Suprapubic skin (tissue), 4 donors: ENCODE data around the gene PRR16. TPM values are rescaled to one million over a fixed set of nuclear protein-coding genes. Genes with fewer than 3 reads are reported as not detected.

Source experiments
- DNase-seq, 2 donors: peaks; one replicate each; pipeline ENCODE4 v3.0.0-alpha.2; 2019; ENCODE audit warnings: low spot score in 2 of 2
- H3K27ac ChIP-seq: fragments of 200-600 bp; sonication (generic); one replicate; pipeline ENCODE4 v1.5.1; 2019
- H3K27me3 ChIP-seq: fragments of 200-600 bp; sonication (generic); one replicate; pipeline ENCODE4 v1.5.1; 2019
- H3K36me3 ChIP-seq: fragments of 200-600 bp; sonication (generic); one replicate; pipeline ENCODE4 v1.5.1; 2019
- H3K4me1 ChIP-seq: fragments of 200-600 bp; sonication (generic); one replicate; pipeline ENCODE4 v1.5.1; 2019
- H3K4me3 ChIP-seq: fragments of 200-600 bp; sonication (generic); one replicate; pipeline ENCODE4 v1.5.1; 2019; ENCODE audit warnings: mild to moderate bottlenecking
- H3K9me3 ChIP-seq: fragments of 200-600 bp; sonication (generic); one replicate; pipeline ENCODE4 v1.5.1; 2019
- EP300 ChIP-seq: sonication (generic); formaldehyde crosslinking; IDR thresholded peaks from one replicate; pipeline ENCODE4 v1.6.1; 2017; ENCODE audit warnings: antibody characterized with exemption
- POLR2A ChIP-seq, 2 donors: fragments of 450-650 bp; IDR thresholded peaks; one replicate each; pipeline ENCODE4 v1.6.1; 2017; ENCODE audit warnings: antibody characterized with exemption in 2 of 2, mild to moderate bottlenecking in 2 of 2, moderate library complexity in 2 of 2
- POLR2AphosphoS5 ChIP-seq, 3 donors: sonication (generic); formaldehyde crosslinking; IDR thresholded peaks; one replicate each; pipeline ENCODE4 v1.6.1; 2017; ENCODE audit warnings: antibody characterized with exemption in 3 of 3
- WGBS: methylation state at CpG from one replicate; pipeline ENCODE4 v1.1.5; 2018; 5-methylcytosine and 5-hydroxymethylcytosine counted together
- total RNA-seq, 4 donors: library from RNA; depleted of rRNA; stranded (reverse); fragments of >200 nt; gene quantifications; one replicate each; pipeline ENCODE4 v1.1.0, GENCODE V29; 2016
- TF ChIP-seq, protein P1 (sequence below), 2 donors: fragments of 200-600 bp in 1 of 2; fragments of 450-650 bp in 1 of 2; sonication (generic) in 1 of 2; IDR thresholded peaks; one replicate each; pipeline ENCODE4 v1.5.1; 2016 to 2019; ENCODE audit warnings: antibody characterized with exemption in 2 of 2, mild to moderate bottlenecking in 1 of 2, moderate library complexity in 1 of 2

The PRR16 gene
- total RNA-seq, 4 donors from 2014 or later, result 0.76 to 1.4 (median 1.0) TPM

DNA sequence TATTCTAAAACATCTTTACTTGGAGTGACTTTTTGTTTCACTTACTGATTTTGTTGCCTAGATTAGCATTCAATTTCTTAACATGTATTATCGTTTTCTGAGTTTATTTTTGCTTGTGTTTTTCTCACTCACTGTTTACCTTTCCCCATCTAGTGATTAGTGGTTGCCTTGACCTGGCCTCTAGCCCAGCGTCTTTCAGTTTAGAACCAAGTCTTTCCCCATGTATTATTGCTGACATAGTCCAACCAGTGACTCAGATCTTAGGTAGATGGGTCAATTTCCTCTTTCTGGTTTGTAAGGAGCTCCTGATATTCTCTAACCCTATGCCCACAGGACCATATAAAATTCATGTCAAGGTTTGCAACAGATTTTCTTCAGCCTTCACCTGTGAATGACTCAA is 135.5 kb downstream of the PRR16 start:
- H3K4me3 ChIP-seq, result no peak overlapping the region
- no peaks in the 10 kb centered on the region for H3K4me1 ChIP-seq
- DNase-seq, result no peak
- peaks cover 5% of the 10 kb centered on the region for H3K9me3 ChIP-seq
- H3K36me3 ChIP-seq, result no peaks in the 10 kb centered on the region
- no peaks in the 10 kb centered on the region for H3K27me3 ChIP-seq
- WGBS, result 60% methylated on average over 2 of the region's 2 CpGs
- no peak overlapping the region for H3K27ac ChIP-seq
- no peak for TF ChIP-seq POLR2A (IDR thresholded peaks at IDR 0.05)
- TF ChIP-seq EP300, result no peak
- TF ChIP-seq, protein P1, sequence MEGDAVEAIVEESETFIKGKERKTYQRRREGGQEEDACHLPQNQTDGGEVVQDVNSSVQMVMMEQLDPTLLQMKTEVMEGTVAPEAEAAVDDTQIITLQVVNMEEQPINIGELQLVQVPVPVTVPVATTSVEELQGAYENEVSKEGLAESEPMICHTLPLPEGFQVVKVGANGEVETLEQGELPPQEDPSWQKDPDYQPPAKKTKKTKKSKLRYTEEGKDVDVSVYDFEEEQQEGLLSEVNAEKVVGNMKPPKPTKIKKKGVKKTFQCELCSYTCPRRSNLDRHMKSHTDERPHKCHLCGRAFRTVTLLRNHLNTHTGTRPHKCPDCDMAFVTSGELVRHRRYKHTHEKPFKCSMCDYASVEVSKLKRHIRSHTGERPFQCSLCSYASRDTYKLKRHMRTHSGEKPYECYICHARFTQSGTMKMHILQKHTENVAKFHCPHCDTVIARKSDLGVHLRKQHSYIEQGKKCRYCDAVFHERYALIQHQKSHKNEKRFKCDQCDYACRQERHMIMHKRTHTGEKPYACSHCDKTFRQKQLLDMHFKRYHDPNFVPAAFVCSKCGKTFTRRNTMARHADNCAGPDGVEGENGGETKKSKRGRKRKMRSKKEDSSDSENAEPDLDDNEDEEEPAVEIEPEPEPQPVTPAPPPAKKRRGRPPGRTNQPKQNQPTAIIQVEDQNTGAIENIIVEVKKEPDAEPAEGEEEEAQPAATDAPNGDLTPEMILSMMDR (IDR thresholded peaks at IDR 0.05), result no peak
- TF ChIP-seq POLR2AphosphoS5 (IDR thresholded peaks at IDR 0.05), result no peak

DNA sequence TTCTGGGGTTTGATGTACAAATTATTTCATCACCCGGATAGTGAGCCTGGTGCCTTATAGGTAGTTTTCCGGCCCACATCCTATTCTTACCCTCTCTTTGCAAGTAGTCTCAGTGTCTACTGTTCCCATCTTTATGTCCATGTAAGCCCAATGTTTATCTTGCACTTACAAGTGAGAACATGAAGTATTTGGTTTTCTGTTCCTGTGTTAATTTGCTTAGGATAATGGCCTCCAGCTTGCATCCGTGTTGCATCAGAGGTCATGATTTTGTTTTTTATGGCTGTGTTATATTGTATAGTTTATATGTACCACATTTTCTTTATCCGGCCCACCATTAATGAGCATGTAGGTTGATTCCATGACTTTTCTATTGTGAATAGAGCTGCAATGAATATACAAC is 136.5 kb downstream of the PRR16 start:
- Histone ChIP-seq H3K36me3 (no peaks in the 10 kb centered on the region), H3K27me3 (no peaks in the 10 kb centered on the region), H3K4me1 (no peaks in the 10 kb centered on the region), H3K4me3 (no peak overlapping the region), H3K27ac (no peak overlapping the region), H3K9me3 (peaks cover 5% of the 10 kb centered on the region)
- 94% methylated on average over 4 of the region's 4 CpGs for WGBS
- TF ChIP-seq POLR2A (IDR thresholded peaks at IDR 0.05) (no peak), EP300 (no peak), POLR2AphosphoS5 (IDR thresholded peaks at IDR 0.05) (no peak)
- TF ChIP-seq, protein P1 (IDR thresholded peaks at IDR 0.05), result no peak
- no peak for DNase-seq

DNA sequence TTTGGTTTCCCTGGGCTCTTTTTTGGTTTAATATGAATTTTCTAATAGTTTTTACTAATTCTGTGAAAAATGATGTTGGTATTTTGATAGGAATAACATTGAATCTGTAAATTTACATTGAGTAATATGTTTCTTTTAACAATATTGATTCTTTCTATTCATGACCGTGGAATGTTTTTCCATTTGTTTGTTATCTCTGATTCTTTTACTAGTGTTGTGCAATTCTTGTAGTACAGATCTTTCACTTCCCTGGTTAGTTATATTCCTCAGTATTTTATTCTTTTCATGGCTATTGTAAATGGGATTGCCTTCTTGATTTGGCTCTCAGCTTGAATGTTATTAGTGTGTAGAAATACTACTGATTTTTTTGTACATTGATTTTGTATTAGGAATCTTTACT is 137.9 kb downstream of the PRR16 start:
- TF ChIP-seq POLR2AphosphoS5 (IDR thresholded peaks at IDR 0.05) (no peak), EP300 (no peak), POLR2A (IDR thresholded peaks at IDR 0.05) (no peak)
- TF ChIP-seq, protein P1 (IDR thresholded peaks at IDR 0.05), result no peak
- WGBS, result 96% methylated on average over 1 of the region's 1 CpG
- H3K4me3 ChIP-seq, result no peak overlapping the region

DNA sequence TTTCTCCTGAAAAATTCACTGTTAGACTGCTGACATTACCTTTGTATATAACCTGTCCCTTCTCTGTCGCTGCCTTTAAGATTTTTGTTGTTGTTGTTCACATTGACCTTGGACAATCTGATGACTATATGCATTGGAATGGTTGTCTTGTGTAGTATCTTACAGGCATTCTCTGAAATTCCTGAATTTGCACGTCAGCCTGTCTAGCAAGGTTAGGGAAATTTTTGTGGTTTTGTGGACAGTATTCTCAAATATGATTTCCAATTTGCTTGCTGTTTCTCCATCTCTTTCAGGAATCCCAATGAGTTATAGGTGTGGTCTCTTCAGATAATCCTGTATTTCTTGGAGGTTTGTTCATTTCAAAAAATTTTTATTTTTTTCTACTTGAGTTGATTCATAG is 140.8 kb downstream of the PRR16 start:
- no peak for DNase-seq
- no peak overlapping the region for H3K27ac ChIP-seq
- 73% methylated on average over 2 of the region's 2 CpGs for WGBS
- H3K36me3 ChIP-seq, result no peaks in the 10 kb centered on the region
- H3K4me1 ChIP-seq, result no peaks in the 10 kb centered on the region
- TF ChIP-seq, protein P1 (IDR thresholded peaks at IDR 0.05), result no peak
- TF ChIP-seq POLR2A (IDR thresholded peaks at IDR 0.05), result no peak
- TF ChIP-seq POLR2AphosphoS5 (IDR thresholded peaks at IDR 0.05), result no peak
- no peak for TF ChIP-seq EP300
- H3K4me3 ChIP-seq, result no peak overlapping the region
- H3K9me3 ChIP-seq, result peaks cover 5% of the 10 kb centered on the region
- no peaks in the 10 kb centered on the region for H3K27me3 ChIP-seq

More for the DNA sequence above, 137.9 kb downstream of the PRR16 start:
- no peaks in the 10 kb centered on the region for H3K4me1 ChIP-seq
- peaks cover 5% of the 10 kb centered on the region for H3K9me3 ChIP-seq
- H3K36me3 ChIP-seq, result no peaks in the 10 kb centered on the region
- no peak overlapping the region for H3K27ac ChIP-seq
- no peaks in the 10 kb centered on the region for H3K27me3 ChIP-seq
- DNase-seq, result no peak

DNA sequence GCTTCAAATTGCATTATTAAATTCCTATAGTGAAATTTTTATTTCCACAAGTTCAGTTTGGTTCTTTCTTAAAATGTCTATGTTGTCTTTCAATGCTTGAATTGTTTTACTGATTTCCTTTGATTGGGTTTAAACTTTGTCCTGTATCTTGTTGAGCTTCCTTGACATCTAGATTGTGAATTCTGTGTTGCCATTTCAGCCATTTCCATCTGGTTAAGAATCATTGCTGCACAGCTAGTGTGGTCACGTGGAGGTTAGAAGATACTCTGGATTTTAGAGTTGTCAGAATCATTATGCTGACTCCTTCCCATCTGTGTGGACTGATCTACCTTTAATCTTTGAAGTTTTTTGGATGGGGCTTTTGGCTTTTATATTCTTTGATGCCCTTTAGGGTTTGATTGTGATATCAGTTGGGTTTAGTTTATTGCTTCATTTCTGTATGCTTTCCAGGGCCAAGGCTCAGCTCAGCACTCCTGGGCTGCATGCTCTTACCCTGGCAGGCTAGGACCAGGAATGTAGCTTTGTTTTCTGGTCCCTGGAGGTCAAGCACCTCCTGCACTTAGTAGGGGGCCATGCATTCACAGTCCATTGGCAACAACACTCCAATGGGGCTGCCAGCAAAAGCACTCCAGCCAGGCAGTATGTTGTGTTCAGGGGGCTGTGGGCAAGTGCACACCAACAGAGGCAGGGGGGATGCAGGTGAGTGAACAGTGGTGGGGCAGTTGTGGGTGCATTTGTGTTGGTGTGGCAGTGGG is 141.4 kb downstream of the PRR16 start:
- 88% methylated on average over 1 of the region's 1 CpG for WGBS
- H3K27ac ChIP-seq, result no peak overlapping the region
- TF ChIP-seq POLR2AphosphoS5 (IDR thresholded peaks at IDR 0.05), result no peak
- no peak for TF ChIP-seq POLR2A (IDR thresholded peaks at IDR 0.05)
- TF ChIP-seq, protein P1 (IDR thresholded peaks at IDR 0.05), result no peak
- TF ChIP-seq EP300, result no peak

More for the DNA sequence above, 141.4 kb downstream of the PRR16 start:
- Histone ChIP-seq H3K4me1 (no peaks in the 10 kb centered on the region), H3K9me3 (peaks cover 5% of the 10 kb centered on the region), H3K36me3 (no peaks in the 10 kb centered on the region), H3K27me3 (no peaks in the 10 kb centered on the region), H3K4me3 (no peak overlapping the region)
- DNase-seq, result no peak
